Measurements from ENCODE around the gene NUPR2.
"Not testable (repeated sequence)": the region's sequence is repeated elsewhere in the genome, so short reads cannot be mapped to it uniquely, and the experiment has no call there.

The NUPR2 gene

DNA sequence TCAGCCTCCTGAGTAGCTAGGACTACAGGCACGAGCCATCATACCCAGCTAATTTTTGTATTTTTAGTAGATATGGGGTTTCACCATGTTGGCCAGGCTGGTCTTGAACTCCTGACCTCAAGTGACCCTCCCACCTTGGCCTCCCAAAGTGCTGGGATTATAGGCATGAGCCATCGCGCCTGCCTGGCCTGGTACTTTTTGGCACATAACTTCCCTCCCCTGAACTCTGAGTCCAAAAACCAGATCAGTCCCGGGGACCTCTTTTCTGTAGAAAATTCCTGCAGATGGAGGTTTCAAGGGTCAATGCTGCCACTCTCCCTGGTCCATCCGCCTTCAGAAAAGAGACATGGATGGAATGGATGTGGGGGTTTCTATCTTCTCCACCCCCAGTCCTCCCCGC is 23.8 kb downstream of the NUPR2 start:
- DNase-seq; in situ Hi-C loops (cut with HindIII; ENCODE audit: low pct_ligation_motif_present, low pct_unique_long_range_greater_than_20kb, low sequenced_read_pairs): not testable (repeated sequence)

DNA sequence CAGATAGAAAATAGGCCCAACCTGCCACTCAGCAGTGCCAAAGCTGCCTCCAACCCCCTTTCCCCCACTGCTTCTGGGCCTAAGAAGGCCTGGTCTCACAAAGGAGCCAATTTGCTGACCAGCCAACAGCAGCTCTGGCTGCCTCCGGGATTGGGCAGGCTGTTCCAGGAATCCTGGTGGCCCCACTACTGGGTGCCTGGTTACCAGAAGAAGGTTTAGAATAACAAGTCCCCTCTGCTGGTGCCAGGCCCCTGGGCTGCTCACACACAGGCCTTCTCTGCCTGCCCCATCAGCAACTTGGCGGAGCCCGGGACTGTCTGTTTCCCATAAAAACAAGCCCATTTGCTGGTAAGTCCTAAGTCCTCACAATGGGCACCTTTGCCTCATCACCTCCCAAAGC is 24.6 kb downstream of the NUPR2 start:
- DNase-seq: no peak
- in situ Hi-C loops (cut with HindIII; ENCODE audit: low pct_ligation_motif_present, low pct_unique_long_range_greater_than_20kb, low sequenced_read_pairs): no loop called here

DNA sequence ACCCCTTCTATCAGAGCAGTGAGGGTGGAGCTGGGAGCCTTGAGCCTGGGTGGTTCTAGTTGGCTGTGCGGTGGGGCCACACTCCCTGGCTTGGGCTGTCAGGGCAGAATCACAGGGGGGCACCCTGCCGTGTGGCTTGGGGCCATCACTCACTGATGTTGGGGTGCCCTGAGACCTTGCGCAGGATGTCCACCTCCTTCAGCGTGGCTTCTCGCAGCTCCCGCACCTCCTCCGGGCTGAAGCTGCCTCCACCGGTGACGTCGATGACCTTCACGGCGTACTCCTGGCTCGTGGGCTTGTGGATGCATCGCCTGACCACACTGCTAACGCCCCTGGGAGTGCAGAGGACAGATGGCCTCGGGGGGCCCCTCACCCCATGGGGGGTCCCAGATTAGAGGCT is 28.8 kb downstream of the NUPR2 start:
- in situ Hi-C loops (cut with HindIII; ENCODE audit: low pct_ligation_motif_present, low pct_unique_long_range_greater_than_20kb, low sequenced_read_pairs): no loop called here
- no peak for DNase-seq

DNA sequence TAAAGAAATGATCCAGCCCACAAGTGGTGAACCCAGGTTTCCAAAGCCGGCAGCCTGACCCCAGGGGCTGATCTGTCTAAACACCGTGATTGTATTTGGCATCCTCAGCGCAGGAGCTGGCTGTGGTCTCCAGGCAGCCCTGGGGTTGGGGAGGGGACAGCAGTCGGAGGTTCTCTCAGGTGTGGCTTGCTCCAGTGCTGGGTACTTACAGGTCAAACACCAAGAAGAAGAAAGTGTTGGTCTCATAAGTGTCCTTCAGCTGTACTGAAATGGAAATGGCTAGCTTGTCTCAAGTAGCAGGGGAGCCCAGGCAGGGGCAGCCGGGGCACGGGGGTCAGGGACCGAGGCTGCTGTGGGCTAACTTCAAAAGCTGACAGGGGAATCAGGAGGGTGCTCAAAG is 29.5 kb downstream of the NUPR2 start:
- DNase-seq: no peak
- in situ Hi-C loops (cut with HindIII; ENCODE audit: low pct_ligation_motif_present, low pct_unique_long_range_greater_than_20kb, low sequenced_read_pairs): no loop called here

DNA sequence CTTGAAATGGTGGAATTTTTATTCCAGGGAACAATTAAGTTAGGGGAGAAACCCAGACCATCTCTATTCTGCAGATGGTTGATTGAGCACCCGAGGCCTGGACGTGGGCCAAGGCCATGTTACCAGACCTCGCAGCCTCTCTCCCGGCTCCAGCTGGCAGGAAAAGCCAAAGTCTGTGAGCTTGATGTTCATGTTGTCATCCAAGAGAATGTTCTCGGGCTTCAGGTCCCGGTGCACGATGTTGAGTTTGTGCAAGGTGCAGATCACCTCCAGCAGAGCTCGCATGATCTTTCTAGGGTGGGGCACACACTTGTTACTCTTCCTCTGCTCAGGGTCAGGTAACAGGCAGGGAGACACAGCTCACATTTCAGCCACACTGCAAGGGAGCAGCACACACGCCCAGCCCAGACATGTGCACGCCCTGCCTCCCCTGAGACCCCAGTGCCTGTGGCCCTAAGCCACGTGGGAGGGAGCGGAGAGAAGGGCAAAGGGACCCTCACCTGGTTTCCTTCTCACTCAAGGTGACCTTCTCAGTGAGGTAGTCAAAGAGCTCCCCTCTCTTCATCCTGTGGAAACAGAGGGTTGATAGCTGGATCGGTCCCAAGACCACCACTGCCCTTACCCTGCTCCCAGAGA is 32.9 kb downstream of the NUPR2 start:
- no peak for DNase-seq
- in situ Hi-C loops (cut with HindIII; ENCODE audit: low pct_ligation_motif_present, low pct_unique_long_range_greater_than_20kb, low sequenced_read_pairs): no loop called here

DNA sequence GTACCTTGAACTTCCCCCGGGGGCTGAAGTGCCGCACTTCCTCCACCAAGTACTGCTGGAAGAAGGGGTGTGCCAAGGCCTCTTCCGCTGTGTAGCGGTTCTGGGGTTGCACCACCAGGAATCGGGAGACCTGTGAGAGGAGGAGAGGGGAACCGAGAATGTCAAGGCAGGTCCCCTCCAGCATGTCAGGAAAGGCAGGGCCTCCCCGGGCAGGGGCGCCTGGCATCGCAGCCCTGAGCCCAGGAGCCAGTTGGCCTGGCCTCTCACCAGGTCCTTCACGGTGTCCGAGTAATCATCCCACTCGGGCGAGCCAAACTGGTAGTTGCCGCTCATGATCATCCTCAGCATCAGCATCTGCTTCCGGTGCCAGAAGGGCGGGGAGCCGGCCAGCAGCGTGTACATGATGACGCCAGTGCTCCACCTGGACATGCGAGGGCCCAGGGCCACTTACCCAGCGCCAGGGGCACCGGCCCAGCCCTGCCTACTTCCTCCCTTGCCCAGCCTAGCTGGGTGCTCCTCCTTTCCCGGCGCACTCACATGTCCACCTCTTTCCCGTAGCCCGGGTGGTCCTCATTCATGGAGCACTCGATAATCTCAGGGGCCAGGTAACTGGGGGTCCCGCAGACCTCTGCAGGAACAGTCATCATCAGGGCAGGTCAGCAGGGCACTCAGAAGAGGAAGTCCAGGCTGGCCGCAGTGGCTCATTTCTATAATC is 34.4 kb downstream of the NUPR2 start:
- in situ Hi-C loops (cut with HindIII; ENCODE audit: low pct_ligation_motif_present, low pct_unique_long_range_greater_than_20kb, low sequenced_read_pairs): no loop called here
- no peak for DNase-seq

DNA sequence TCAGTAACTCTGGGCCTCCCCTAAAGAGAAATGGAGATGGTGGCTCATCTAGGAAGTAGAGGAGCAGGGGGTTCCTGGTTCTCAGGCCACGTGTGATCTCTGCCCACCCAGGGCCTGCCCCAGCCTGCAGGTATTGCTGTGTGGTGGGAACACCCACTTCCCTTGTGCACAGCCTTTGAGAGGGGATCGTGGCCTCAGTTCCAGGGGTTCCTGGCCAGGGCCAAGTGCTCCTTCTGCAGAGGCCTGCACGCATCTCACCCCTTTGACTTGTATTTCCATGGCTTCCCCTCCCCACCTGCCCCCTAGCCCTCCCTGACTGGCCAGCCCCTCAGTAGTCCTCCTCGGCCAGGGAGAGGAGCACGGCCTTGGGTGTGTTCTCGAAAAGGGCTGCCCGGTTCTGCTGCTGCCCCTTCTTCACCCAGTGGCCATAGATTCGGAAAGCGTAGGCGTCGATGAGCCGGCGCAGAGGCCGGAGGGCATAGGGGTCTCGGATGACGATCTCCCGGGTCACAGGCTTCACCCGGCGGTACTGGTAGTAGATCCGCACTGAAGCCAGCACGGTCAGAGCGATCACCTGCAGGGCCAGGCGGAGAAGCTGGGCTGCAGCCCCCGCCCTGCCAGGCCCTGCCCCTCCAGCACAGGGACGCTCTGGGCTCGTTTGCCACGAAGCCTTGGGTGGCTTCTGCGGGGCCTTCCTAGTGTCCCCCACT is 35.3 kb downstream of the NUPR2 start:
- DNase-seq; in situ Hi-C loops (cut with HindIII; ENCODE audit: low pct_ligation_motif_present, low pct_unique_long_range_greater_than_20kb, low sequenced_read_pairs): not testable (repeated sequence)

DNA sequence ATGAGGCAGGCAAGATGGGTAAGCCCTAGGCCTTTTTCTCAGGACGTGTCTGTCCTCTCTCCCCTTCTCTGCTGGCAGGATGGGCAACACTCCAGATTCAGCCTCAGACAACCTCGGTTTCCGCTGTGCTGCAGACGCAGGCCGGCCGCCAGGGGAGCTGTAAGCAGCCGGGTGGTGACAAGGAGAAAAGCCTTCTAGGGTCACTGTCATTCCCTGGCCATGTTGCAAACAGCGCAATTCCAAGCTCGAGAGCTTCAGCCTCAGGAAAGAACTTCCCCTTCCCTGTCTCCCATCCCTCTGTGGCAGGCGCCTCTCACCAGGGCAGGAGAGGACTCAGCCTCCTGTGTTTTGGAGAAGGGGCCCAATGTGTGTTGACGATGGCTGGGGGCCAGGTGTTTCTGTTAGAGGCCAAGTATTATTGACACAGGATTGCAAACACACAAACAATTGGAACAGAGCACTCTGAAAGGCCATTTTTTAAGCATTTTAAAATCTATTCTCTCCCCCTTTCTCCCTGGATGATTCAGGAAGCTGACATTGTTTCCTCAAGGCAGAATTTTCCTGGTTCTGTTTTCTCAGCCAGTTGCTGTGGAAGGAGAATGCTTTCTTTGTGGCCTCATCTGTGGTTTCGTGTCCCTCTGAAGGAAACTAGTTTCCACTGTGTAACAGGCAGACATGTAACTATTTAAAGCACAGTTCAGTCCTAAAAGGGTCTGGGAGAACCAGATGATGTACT is 36.6 kb downstream of the NUPR2 start:
- no peak for DNase-seq
- in situ Hi-C loops (cut with HindIII; ENCODE audit: low pct_ligation_motif_present, low pct_unique_long_range_greater_than_20kb, low sequenced_read_pairs): no loop called here

DNA sequence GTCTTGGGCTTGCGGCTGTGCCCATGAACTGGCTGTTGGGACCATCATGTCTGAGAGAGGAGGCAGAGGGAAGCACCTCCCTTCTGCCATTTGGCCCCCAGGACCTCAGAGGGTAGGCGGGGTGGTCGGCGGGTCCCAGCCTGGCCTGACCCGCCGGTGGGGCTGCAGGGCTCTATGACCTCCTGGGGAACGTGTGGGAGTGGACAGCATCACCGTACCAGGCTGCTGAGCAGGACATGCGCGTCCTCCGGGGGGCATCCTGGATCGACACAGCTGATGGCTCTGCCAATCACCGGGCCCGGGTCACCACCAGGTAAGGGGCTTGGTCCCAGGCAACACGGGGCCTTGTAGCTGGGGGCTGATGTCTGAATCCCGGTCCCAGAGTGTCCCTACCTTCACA is 38.0 kb downstream of the NUPR2 start:
- in situ Hi-C loops (cut with HindIII; ENCODE audit: low pct_ligation_motif_present, low pct_unique_long_range_greater_than_20kb, low sequenced_read_pairs): no loop called here
- no peak for DNase-seq

DNA sequence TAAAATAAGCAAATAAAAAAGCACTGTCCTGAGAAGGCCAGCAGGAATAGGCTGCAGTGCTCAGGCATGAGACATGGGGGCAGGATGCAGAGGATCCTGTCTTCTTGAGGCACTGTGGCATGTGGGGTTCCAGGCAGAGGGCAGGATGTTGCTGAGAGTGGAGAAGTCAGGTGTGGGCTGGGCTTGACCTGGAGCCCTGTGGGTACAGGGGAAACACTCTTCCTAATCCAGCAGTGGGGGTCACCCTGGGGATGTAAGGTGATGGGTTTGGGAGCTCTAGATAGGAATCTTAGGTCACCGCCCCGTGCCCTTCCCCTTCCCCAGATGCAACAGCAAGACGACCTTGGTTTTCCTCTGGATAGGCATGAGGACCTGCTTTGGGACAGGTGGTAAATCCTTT is 38.5 kb downstream of the NUPR2 start:
- DNase-seq: no peak
- in situ Hi-C loops (cut with HindIII; ENCODE audit: low pct_ligation_motif_present, low pct_unique_long_range_greater_than_20kb, low sequenced_read_pairs): no loop called here

DNA sequence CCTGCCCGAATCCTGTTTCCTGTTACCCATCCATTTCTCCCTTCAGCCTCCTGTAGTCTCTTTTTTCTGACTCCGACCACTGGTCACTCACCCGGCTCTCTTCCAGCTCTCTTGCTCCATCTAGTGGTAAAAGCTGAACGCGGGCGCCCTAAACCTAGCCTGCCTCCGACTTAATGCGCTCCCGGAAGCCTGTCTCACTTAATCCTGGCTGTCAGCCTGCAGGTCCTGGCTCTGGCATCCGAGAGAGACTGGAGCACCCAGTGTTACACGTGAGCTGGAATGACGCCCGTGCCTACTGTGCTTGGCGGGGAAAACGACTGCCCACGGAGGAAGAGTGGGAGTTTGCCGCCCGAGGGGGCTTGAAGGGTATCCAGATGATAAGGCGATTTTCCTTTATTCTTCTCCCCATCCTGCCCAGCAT is 41.8 kb downstream of the NUPR2 start:
- peak; percentile 92 for DNase-seq
- in situ Hi-C loops (cut with HindIII; ENCODE audit: low pct_ligation_motif_present, low pct_unique_long_range_greater_than_20kb, low sequenced_read_pairs): no loop called here

DNA sequence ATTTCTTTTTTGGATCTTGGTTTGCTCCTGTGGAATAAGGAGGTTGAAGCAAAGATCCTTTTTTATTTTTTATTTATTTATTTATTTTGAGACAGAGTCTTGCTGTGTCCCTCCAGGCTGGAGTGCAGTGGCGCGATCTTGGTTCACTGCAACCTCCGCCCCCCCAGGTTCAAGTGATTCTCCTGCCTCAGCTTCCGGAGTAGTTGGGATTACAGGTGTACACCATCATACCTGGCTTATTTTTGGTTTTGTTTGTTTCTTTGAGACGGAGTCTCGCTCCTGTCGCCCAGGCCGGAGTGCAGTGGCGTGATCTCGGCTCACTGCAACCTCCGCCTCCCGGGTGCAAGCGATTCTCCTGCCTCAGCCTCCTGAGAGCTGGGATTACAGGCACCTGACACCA is 49.8 kb downstream of the NUPR2 start:
- in situ Hi-C loops (cut with HindIII; ENCODE audit: low pct_ligation_motif_present, low pct_unique_long_range_greater_than_20kb, low sequenced_read_pairs): not testable (repeated sequence)

More for the DNA sequence above, 49.8 kb downstream of the NUPR2 start:
- DNase-seq: not testable (repeated sequence)

Measured in ACHN (cell line).